HepG2 (cell line): ENCODE results near the gene GDI1. TPM values are rescaled to one million over a fixed set of nuclear protein-coding genes. Genes with fewer than 3 reads are reported as not detected.
A peak's percentile ranks its signal among the peaks of the same experiment; 100 is the strongest.

Experiments
- CREBL2 ChIP-seq: sonication (generic); formaldehyde crosslinking; IDR thresholded peaks from 2 replicates; pipeline ENCODE4 v1.8.1; 2023; ENCODE audit warnings: missing genetic modification reagents, mild to moderate bottlenecking, borderline replicate concordance
- DNMT1 ChIP-seq: sonication (generic); formaldehyde crosslinking; IDR thresholded peaks from 2 replicates; pipeline ENCODE4 v1.5.1; 2020; ENCODE audit warnings: mild to moderate bottlenecking, missing genetic modification reagents
- GABPB1 ChIP-seq: IDR thresholded peaks from 2 replicates; pipeline ENCODE4 v1.6.1; 2016; ENCODE audit warnings: mild to moderate bottlenecking, missing genetic modification reagents, moderate library complexity, missing compliant biosample characterization
- GATA4 ChIP-seq: sonication (generic); IDR thresholded peaks from 2 replicates; pipeline ENCODE4 v1.6.1; 2016; ENCODE audit warnings: antibody characterized with exemption, low read depth, borderline replicate concordance
- HBP1 ChIP-seq: IDR thresholded peaks from 2 replicates; pipeline ENCODE4 v1.6.1; 2016; ENCODE audit warnings: low read depth, control low read depth
- IRF2 ChIP-seq: IDR thresholded peaks from 2 replicates; pipeline ENCODE4 v1.6.1; 2018; ENCODE audit warnings: missing genetic modification reagents, missing compliant biosample characterization
- KMT2B ChIP-seq: IDR thresholded peaks from 2 replicates; pipeline ENCODE4 v1.6.1; 2016; ENCODE audit warnings: missing genetic modification reagents, missing compliant biosample characterization
- NBN ChIP-seq: fragments of 450-650 bp; conservative IDR thresholded peaks from 2 replicates; pipeline ENCODE4 v1.6.1; 2017
- PREB ChIP-seq: sonication (generic); formaldehyde crosslinking; IDR thresholded peaks from 2 replicates; pipeline ENCODE4 v1.4.0; 2020; ENCODE audit warnings: missing genetic modification reagents
- SKI ChIP-seq: fragments of 450-650 bp; IDR thresholded peaks from one replicate; pipeline ENCODE4 v1.6.1; 2018; ENCODE audit warnings: mild to moderate bottlenecking; ENCODE audit not compliant: partially characterized antibody
- SOX13 ChIP-seq, 3 experiments: fragments of 450-650 bp in 1 of 3; sonication (generic) in 1 of 3; formaldehyde crosslinking in 1 of 3; IDR thresholded peaks in 2 of 3; conservative IDR thresholded peaks in 1 of 3; 2 replicates each; pipeline versions ENCODE4 v1.5.0 to v1.6.1; 2016 to 2020; ENCODE audit warnings: antibody characterized with exemption in 1 of 3, mild to moderate bottlenecking in 1 of 3, missing compliant biosample characterization in 1 of 3, missing genetic modification reagents in 1 of 3, moderate library complexity in 1 of 3
- SRY ChIP-seq: sonication (generic); formaldehyde crosslinking; IDR thresholded peaks from 2 replicates; pipeline ENCODE4 v1.8.0; 2022; ENCODE audit warnings: mild to moderate bottlenecking, missing genetic modification reagents
- TOE1 ChIP-seq: sonication (generic); formaldehyde crosslinking; IDR thresholded peaks from 2 replicates; pipeline ENCODE4 v1.4.0; 2020; ENCODE audit warnings: mild to moderate bottlenecking, missing genetic modification reagents
- TRIM24 ChIP-seq: sonication (generic); formaldehyde crosslinking; IDR thresholded peaks from 2 replicates; pipeline ENCODE4 v1.8.0; 2022; ENCODE audit warnings: mild to moderate bottlenecking, missing genetic modification reagents
- ZBTB2 ChIP-seq: sonication (generic); formaldehyde crosslinking; IDR thresholded peaks from 2 replicates; pipeline ENCODE4 v1.8.0; 2022; ENCODE audit warnings: low read depth, missing genetic modification reagents
- ZNF343 ChIP-seq: sonication (generic); formaldehyde crosslinking; IDR thresholded peaks from 2 replicates; pipeline ENCODE4 v1.4.0; 2020; ENCODE audit warnings: mild to moderate bottlenecking, missing genetic modification reagents
- ZNF431 ChIP-seq: sonication (generic); formaldehyde crosslinking; IDR thresholded peaks from 2 replicates; pipeline ENCODE4 v1.9.0; 2022; ENCODE audit warnings: missing genetic modification reagents, low read depth, mild to moderate bottlenecking, borderline replicate concordance
- ZNF713 ChIP-seq: sonication (generic); formaldehyde crosslinking; IDR thresholded peaks from 2 replicates; pipeline ENCODE4 v1.4.0; 2020; ENCODE audit warnings: mild to moderate bottlenecking, missing genetic modification reagents
- ZNF75D ChIP-seq: sonication (generic); formaldehyde crosslinking; IDR thresholded peaks from 2 replicates; pipeline ENCODE4 v1.8.1; 2023; ENCODE audit warnings: missing genetic modification reagents, mild to moderate bottlenecking, borderline replicate concordance
- ZNF772 ChIP-seq: sonication (generic); formaldehyde crosslinking; IDR thresholded peaks from 2 replicates; pipeline ENCODE4 v1.5.0; 2020; ENCODE audit warnings: mild to moderate bottlenecking, missing genetic modification reagents
- ZNF782 ChIP-seq: sonication (generic); formaldehyde crosslinking; IDR thresholded peaks from 2 replicates; pipeline ENCODE4 v1.4.0; 2020; ENCODE audit warnings: missing genetic modification reagents, mild to moderate bottlenecking, borderline replicate concordance
- ZNF83 ChIP-seq: sonication (generic); formaldehyde crosslinking; IDR thresholded peaks from 2 replicates; pipeline ENCODE4 v1.4.0; 2020; ENCODE audit warnings: missing genetic modification reagents, mild to moderate bottlenecking, borderline replicate concordance
- ZSCAN12 ChIP-seq: sonication (generic); formaldehyde crosslinking; IDR thresholded peaks from 2 replicates; pipeline ENCODE4 v1.9.0; 2021; ENCODE audit warnings: mild to moderate bottlenecking, missing genetic modification reagents
- polyA plus RNA-seq, 8 experiments: library from polyadenylated mRNA; depleted of rRNA in 3 of 8; stranded (reverse) in 7 of 8; unstranded in 1 of 8; fragments of >200 nt; fragmentation: Illumina TruSeq in 4 of 8; extraction: Trizol in 4 of 8; gene quantifications; 2 replicates each; pipeline versions ENCODE4 v1.2.1 to v1.2.3, GENCODE V29; 2011 to 2016; ENCODE audit warnings: low read depth in 4 of 8, missing spikeins in 1 of 8, mixed read lengths in 1 of 8; ENCODE audit not compliant: insufficient read depth in 1 of 8
- total RNA-seq, 5 experiments: library from RNA; depleted of rRNA; stranded (reverse); fragments of >200 nt; fragmentation: Illumina TruSeq; extraction: Trizol; gene quantifications; 2 replicates each; pipeline ENCODE4 v1.2.3, GENCODE V29; 2016; ENCODE audit warnings: low read depth in 1 of 5

The GDI1 gene
- total and polyA plus RNA-seq, 2 of the 13 experiments (the other 11 are each of a cell fraction or from before 2014, with no cell fraction given) = 17.4 to 105 TPM

GRCh38 chrX:154428176-154429171 is 8.5 kb upstream of the GDI1 start, which contains the start of gene ATP6AP1 (continued):
- TF ChIP-seq ZNF343 (CRISPR knock-in tag) (no peak), GABPB1 (CRISPR knock-in tag) (peak; percentile 68), ZNF772 (CRISPR knock-in tag) (no peak), ZNF75D (CRISPR knock-in tag) (no peak), TOE1 (CRISPR knock-in tag) (no peak), ZNF782 (no peak), SOX13 (IDR thresholded peaks at IDR 0.05) (no peak), SOX13 (CRISPR knock-in tag; conservative IDR thresholded peaks at IDR 0.05 in 1 of 2, IDR thresholded peaks at IDR 0.05 in 1 of 2) (no peak), NBN (no peak), ZNF431 (CRISPR knock-in tag) (peak; percentile 72; the same call in 1 of the 2 replicates), HBP1 (CRISPR knock-in tag) (no peak), CREBL2 (CRISPR knock-in tag) (no peak), KMT2B (CRISPR knock-in tag) (0 out of 2 replicates have a peak, but pooled peaks have one; percentile 35), IRF2 (no peak), ZBTB2 (CRISPR knock-in tag) (no peak), PREB (CRISPR knock-in tag) (no peak), GATA4 (peak; percentile 25; the same call in 1 of the 2 replicates), SKI (no peak), SRY (CRISPR knock-in tag) (no peak; the same call in 1 of the 2 replicates), DNMT1 (CRISPR knock-in tag) (no peak), TRIM24 (CRISPR knock-in tag) (no peak), ZNF83 (CRISPR knock-in tag) (no peak), ZNF713 (no peak), ZSCAN12 (CRISPR knock-in tag) (no peak)
